DMS53 treated with DMSO at 0.1 percent for 48 hours (cell line): ENCODE data around the gene METTL24.
"Not testable (repeated sequence)": the region's sequence is repeated elsewhere in the genome, so short reads cannot be mapped to it uniquely, and the experiment has no call there.

Source experiments
- DNase-seq: peaks from one replicate; lab custom pipeline; 2025; ENCODE audit not compliant: unreplicated experiment; lab: John Stamatoyannopoulos, UW

The METTL24 gene

DNA sequence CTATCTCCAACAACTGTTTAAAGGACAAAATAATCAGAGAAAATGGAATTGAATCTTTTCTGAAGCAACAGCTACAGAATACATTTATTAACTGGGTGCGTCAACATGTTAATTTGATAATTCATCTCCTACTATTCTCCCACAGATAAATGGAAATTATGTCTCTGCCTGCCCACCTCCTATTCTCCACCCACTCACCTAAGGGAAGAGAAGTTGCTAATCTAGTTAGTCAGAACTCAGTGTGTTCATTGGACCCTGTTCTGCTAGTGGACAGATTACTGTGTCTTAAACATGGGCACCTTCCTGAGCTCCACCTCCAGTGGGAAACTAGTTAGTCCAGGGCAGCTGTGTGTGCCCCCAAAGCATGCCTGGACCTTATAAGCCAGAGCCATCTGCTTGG lies 41.0 kb downstream of the METTL24 start:
- DNase-seq, result no peak

DNA sequence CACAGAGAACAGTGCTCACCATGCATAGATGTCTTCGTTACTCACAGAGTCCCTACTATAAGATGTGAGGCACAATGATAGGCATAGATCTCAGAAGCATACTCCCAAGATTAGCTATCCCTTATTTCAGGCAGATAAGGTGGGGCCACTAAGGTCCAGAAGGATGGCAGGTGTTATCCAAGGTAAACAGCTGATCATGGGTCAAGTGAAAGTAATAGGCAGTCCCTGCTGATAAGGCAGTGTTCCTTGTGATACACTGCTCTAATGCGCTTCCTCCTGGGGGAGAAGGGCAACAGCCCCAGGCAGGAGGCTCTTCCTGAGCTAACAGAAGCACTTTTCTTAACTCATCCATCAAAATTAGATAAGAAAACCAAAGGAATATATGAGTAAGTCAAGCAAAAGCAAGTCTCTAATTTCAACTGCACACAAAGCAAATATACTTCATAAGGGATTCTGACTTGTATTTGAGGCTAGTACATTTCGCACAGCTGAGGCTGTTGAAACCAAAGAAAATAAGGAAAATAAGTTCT lies 42.2 kb downstream of the METTL24 start:
- no peak for DNase-seq

DNA sequence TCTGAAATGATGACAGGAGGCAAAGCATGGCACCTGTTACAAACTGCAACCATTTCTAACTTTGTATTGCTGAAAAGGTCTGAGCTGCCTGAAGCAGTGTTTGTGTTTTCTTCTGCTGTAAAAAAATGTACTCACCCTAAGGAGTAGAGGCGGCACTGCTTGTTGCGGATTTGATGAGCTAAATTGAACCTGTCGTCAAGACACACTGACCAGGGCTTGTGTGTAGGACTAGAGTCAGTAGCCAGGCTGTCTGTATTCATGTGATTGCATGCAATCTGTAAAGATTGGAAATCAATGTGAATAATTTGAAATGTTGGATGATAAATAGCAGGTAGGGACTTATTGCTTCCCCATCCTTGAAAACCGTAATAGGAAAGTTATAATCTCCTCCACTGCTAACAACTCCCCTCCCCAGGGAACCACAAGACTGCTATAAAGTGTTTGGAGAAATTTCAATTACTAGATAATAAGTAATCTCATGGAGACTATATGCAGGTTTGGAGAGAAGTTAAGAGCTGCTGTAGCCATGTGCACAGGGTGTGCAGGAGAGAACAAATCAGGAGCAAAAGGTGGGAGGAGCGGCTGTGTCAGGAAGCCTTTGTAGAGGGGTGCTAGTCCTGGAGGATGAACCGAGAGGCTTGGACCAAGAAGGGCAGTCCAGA lies 42.8 kb downstream of the METTL24 start:
- no peak for DNase-seq

DNA sequence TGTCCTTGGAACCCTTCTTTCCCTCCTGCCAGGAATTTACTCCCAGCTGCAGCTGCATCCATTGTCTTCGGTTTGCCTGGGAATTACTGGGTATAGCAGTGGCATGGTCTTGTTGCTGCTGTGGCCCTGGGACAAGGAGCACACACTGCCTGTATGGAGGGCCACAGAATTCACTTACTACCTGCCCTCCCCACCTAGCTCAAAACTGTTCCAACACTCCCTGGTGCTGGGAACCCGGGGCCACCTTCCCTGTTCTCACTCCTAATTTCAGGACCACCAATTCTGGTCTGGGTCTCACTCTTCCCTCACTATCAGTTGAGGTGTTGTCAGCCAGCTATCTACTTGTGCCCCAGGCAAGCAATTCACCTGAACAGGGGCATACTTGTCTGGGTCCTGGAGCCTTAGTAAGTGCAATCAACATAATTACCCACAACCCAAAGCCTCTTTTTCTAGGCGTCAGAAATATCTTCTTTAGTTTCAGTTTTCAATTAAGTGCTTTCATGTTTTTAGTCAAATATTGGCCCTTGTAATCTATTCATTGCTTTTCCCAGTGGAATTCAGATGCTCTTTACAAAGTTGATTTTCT lies 47.2 kb downstream of the METTL24 start:
- DNase-seq, result no peak

DNA sequence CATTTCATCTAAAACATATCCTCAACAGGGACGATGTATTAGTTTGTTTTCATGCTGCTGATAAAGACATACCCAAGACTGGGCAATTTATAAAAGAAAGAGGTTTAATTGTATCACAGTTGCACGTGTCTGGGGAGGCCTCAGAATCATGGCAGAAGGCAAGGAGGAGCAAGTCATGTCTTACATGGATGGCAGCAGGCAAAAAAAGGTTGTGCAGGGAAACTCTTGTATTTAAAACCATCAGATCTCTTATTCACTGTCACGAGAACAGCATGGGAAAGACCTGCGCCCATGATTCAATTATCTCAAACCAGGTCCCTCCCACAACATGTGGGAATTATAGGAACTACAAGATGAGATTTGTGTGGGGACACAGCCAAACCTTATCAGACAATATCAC lies 48.7 kb downstream of the METTL24 start:
- not testable (repeated sequence) for DNase-seq

DNA sequence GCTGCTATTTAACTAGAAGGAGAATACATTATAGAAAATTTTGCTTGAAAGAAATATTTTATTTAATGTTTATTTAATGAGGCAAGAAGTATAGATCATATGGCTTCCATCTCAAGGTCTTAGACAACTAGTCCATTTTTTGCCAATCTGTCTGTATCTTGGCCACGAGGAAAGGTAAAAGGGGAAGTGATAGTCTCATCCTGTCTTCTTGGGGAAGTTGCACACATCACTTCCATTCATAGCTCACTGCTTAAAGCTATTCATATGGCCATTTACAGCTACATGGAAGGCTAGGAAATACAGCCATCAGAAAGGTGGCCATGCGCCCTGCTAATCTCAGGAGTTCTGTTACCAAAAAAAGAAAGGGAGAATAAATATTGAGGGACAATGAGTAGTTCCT lies 50.8 kb downstream of the METTL24 start:
- DNase-seq, result no peak

DNA sequence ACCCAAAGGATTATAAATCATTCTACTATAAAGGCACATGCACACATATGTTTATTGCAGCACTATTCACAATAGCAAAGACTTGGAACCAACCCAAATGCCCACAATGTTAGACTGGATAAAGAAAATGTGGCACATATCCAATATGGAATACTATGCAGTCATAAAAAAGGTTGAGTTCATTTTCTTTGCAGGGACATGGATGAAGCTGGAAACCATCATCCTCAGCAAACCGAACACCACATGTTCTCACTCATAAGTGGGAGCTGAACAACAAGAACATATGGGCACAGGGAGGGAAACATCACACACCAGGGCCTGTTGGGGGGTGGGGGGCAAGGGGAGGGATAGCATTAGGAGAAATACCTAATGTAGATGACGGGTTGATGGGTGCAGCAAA lies 52.3 kb downstream of the METTL24 start:
- not testable (repeated sequence) for DNase-seq

DNA sequence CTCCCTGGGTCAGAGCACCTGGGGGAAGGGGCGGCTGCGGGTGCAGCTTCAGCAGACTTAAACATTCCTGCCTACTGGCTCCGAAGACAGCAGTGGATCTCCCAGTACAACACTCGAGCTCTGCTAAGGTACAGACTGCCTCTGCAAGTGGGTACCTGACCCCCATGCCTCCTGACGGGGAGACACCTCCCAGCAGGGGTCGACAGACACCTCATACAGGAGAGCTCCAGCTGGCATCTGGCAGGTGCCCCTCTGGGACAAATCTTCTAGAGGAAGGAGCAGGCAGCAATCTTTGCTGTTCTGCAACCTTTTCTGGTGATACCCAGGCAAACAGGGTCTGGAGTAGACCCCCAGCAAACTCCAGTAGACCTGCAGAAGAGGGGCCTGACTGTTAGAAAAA lies 54.5 kb downstream of the METTL24 start:
- DNase-seq, result not testable (repeated sequence)

DNA sequence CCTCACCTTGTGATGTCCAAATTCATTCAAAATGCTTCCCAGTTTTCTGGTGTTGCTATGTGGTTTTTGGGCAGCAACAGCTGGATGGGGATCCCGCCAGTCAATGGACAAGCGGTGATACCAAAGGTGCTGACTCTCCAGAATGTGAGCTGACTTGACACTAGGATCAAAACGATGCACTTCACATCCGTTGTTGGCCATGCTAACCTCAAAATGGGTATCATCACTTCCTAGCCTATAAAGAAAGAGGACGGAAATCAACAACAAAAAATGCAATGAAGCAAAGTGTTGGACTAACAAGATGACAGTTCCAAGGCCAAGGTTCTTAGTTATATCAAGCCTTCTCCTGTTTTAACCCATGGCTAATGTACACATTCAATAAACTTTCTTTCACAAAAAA lies 59.2 kb downstream of the METTL24 start:
- no peak for DNase-seq

DNA sequence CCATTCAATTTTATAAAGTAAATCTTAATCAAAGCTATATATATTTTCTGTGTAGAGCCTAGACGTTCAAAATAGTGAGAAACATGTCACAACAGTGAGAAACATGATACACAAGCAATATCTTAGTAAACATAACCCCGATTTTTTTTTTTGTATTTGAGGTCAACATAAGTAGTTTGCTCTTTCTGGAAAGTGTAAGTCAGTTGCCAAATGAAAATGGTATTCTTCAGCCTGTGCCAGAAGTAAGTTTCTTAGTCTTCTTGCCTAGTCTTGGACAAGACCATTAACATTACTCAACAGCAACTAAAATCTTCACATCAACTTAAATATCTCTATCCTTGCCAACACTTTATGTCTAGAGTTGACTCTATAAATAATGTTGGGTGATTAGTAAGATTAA lies 59.7 kb downstream of the METTL24 start:
- DNase-seq, result no peak

DNA sequence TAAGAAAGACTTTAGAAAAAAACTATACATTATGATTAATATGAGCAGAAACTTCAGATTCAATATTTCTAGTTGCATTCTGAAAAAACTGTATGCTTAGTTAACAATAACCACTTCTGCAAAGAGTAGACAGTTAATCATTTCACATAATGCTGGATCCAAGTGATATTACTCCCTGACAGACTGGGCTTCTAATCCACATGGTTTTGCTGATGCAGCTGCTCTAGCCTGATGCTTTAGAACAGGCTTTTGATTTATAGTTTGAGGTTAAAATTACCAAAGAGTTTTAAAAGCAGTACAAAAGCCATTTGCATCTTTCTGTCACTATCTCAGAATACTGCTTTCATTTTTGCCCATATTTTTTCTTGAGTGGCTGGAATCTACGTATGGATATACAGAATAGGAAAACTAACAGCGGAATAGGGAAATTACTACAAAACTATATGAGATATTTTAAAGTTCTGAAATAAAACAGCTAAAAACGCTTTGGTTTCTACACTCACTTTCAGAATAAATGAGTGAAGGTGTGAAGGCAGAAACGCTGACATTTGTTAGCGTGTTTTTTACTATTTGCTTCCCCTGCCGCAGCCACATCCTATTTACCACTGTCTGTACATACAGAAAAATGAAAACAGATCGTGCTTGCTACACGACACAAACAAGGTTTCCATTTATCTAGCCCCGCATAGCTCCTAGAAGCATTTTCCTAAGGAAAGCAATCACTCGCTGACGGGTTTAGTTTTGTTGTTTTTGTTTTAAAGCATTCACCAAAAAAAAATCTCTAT lies 61.7 kb downstream of the METTL24 start:
- DNase-seq, result no peak

DNA sequence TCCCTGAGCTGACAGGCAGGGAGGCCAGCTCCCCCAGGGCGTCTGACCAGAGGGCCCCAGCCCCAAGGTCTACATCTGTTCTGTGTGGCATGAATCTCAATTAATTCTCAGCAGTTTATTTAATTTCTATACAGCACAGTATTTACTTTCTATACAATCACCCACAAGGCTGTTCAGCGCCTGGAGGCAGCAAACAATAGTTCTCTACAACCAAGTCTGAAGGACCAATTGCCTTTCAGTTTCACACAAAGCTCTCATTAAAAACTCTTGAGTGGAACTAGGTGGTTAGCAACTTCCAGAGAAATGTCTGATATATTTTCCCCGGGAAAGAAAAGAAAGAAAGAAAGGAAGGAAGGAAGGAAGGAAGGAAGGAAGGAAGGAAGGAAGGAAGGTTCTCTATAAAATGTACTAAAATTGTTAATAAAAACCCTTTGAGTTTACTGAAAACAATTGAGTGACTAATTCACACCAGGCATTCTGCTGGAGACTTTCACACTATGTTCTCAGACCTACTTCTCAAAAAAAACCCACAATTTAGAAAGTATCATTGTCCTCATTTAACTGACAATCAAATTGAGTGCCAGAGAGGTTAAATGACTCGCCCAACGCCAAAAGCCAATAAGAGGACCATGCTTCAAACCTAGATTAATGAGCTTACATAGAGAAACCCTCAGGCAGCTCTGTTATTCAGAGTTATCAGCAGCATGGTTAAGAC lies 62.5 kb downstream of the METTL24 start:
- no peak for DNase-seq

DNA sequence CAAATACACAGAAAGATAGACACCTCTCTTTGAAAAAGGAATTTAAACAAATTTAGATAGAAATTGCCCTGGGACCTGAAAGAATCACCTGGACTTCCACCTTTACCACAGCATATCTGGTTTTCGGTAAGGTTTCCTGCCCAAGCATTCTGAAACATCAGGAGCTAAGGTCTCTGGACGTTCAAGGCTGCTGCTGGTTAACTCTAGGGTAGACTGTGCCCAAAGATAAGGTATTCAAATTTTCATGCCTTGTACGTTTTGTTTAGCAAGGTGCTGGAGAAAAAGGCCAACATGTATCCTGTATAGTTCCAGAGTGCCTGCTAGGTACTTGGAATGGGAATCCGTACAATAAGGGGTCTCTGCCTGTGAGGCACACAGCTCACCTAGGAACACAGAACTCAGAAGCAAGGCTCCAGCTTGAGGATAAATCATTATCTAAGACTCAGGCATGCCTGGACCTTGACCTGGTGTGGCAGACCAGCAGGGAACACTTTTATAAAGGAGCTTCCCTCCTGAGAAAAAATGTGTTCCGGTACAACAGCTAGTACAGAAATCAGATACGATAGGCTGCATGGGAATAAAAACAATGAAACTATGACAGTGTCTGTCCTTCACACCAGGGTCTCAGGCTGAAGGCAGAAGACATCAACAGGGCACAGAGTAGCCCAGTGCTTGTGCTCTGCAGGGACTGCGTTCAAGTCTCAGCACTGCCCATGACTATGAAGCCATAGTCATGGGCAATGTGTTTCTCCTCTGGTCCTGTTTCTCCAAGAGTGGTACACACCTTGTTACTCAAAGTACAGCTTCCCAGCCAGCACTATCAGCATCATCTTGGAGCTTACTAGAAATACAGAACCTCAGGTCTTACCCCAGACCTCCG lies 70.4 kb downstream of the METTL24 start:
- no peak for DNase-seq

DNA sequence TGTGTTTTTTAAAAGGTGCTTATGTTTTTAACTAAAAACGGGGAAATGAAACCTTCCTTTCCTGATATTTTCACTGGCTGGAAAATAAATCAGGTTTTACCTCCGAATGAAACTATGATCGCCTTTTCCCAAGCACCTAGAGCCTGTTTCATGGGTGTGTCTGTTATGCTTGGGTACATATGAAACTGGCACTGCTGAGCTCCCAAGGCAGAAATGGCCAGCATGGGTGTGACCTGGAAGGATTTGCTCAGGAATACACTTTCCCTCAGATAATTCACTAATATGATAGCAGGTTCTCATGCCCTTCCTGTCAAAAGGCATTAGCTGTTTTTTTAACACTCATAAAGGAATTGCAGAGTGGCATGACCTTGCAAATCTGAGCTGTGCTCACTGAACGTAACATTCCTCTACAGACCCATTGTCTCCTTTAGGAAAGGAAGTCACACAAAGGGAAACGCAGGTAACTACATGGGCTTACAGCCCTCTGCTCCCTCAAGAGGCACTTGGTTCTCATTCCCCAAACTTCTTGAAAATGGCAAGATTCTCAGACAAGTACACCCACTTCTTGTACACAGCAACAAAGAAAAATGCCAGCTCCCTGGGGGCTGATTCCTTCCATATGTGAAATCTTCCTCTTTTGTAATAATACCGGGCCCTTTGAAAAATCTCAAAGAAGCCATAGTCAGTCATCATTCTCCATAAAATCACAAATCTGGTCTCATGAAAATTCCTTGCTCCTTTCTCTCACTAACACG lies 72.7 kb downstream of the METTL24 start:
- DNase-seq, result no peak

DNA sequence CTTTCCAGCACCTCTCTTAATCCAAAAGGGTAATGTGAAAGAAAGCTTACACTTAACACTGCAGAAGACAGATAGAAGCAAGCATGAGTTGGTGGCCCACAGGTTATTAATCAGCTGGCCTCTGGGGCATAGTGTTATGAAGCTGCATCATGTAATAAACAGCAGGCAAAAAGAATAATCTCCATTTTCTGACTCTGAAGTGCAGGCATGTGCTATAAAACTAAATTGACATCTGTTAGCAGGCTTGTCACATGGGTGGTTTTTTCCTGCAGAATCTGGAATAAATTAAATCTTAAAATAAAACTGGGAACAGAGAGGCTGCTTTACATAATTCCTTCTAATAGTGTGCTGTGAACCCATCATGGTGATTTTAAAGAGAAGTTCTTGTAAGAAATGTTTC lies 73.3 kb downstream of the METTL24 start:
- DNase-seq, result no peak

DNA sequence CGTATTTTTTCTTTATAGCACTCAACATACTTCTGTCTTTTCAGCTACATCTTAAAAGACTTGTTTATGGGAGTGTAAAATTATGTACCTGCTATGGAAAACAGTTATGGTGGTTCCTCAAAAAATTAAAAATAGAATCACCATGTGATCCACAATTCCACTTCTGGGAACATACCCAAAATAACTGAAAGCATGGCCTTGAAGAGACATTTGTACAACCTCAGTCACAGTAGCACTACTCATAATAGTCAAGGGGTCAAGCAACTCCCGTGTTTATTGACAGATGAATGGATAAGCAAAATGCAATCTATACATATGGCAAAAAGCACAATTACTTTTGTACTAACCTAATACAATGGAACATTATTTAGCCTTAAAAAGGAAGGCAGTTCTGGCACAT lies 74.5 kb downstream of the METTL24 start:
- DNase-seq, result no peak

DNA sequence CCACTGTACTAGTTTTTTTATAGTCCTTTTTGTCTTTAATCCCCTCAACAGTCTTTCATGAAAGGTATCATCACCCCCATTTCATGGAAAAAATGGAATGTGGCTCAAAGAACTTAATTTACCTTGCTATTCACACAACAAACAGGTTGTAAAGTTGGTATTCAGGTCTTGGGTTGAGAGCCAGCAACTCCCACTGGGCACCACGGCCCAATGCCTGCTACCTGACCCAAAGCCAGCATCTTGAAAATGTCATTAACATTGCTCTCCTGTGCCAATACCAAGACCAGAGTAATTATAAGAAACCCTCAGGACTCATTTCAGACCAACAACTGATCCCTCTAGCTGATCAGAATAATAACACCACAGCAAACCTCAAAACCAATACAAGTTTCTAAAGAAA lies 75.7 kb downstream of the METTL24 start:
- DNase-seq, result no peak

DNA sequence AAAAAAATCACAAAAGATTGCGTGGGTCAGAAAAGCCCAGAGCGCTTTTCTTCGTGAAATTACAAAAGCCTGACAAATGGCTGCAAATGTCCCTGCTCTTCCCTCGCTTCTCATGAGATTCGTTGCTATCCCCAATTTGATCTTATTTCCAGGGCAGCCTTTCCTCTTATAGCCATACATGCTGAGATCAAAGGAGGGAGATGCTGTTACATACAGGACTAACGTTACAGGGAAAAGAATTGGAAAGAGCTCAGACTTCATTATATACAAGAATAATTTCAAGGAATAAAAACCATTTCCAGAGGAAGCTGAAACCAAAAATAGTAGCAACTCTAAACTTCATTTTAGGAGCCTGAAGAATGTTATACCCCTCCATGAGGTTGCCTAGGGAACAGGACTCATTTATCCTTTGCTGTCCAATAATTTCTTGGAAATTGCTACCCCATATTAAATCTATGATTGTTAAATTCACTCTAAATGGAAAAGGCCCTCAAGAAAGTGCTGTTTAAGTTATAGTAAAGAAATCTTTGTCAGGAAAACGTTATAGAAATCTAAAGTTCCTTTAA lies 81.0 kb downstream of the METTL24 start:
- DNase-seq, result no peak

DNA sequence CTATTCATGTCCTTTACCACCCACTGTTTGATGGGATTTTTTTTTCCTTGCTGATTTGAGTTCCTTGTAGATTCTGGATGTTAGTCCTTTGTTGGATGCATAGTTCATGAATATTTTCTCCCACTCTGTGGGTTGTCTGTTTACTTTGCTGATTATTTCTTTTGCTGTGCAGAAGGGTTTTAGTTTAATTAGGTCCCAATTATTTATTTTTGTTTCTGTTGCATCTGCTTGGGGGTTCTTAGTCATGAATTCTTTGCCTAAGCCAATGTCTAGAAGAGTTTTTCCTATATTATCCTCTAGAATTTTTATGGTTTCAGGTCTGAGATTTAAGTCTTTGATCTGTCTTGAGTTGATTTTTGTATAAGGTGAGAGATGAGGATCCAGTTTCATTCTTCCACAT lies 85.4 kb downstream of the METTL24 start:
- DNase-seq, result not testable (repeated sequence)

DNA sequence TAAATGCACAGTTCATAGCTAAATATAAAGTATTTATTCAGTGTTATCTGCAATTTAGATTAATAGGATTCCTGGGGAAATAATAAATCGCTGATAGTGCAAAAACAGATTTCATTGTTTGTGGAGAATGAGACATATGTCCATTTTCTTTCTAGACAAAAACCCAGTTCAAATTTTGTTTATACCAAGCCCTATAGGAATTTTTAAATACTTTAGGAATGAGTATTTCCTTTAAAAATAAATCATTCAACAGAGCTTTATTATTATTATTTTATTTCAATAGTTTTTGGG lies 86.5 kb downstream of the METTL24 start:
- DNase-seq, result no peak
